Cardiac septum (tissue), 1 donor: ENCODE results near the gene SGTB. TPM values are rescaled to one million over a fixed set of nuclear protein-coding genes. Genes with fewer than 3 reads are reported as not detected.
"Not testable (repeated sequence)": the region's sequence is repeated elsewhere in the genome, so short reads cannot be mapped to it uniquely, and the experiment has no call there.

Experiments
- DNase-seq: peaks from one replicate; pipeline ENCODE4 v3.0.0-alpha.2; 2020; ENCODE audit warnings: low spot score
- intact Hi-C: fragments of 100-400 bp; cut with DNase I; formaldehyde crosslinking; loops from one replicate; pipeline ENCODE4 v1.14.0; 2022
- total RNA-seq: library from RNA; stranded (reverse); fragmentation: NEBNext Ultra II Directional; extraction: Animal tissue kit (Norgen Biotek cat#: 25700); gene quantifications from one replicate; pipeline ENCODE4 v1.2.1, GENCODE V29; 2021
- donor health status: DM: no; HTN: no; CAD: no.

The SGTB gene
- total RNA-seq, 1 donor from 2014 or later = 9.5 TPM

DNA sequence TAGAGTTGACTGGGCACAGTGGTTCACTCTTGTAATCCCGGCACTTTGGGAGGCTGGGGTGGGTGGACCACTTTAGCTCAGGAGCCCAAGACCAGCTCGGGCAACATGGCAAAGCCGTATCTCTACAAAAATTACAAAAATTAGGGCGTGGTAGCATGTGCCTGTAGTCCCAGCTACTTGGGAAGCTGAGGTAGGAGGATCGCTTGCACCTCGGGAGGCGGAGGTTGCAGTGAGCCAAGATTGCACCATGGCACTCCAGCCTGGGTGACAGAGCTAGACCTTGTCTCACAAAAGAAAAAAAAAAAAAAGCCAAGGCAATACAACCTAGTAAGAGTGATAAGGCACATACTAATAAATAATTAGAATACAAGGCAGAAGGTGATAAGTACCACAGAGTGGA, 15.9 kb upstream of the SGTB start:
- intact Hi-C loops = no loop called here
- DNase-seq = no peak

DNA sequence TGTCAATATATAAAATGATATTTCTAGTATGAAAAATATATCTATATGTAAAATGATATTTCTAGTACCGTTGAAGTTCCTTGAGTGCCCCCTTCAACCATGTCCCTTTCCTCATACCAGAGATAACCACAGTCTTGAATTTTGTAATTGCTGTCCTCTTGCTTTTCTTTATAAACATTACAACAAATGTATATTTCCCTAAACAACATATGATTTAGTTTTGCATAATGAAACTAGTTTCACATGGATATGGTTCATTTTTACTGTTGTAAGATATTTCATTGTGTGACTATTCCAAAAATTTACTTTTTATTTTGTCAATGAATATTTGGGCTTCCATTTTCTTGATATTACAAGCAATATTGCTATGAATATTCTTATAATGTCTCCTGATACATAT, 14.1 kb upstream of the SGTB start:
- intact Hi-C loops = no loop called here
- DNase-seq = no peak

DNA sequence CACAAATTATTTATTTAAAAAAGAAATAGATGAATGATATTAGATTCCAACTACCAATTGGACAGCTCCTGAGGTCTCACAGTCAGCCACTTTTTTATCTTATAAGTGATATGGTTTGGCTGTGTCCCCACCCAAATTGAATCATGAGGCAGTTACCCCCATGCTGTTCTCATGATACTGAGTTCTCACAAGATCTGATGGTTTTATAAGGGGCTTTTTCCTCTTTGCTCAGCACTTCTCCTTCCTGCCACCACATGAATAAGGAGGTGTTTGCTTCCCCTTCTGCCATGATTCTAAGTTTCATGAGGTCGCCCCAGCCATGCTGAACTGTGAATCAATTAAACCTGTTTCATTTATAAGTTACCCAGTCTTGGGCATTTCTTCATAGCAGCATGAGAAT, 13.0 kb upstream of the SGTB start:
- intact Hi-C loops = no loop called here
- no peak for DNase-seq

DNA sequence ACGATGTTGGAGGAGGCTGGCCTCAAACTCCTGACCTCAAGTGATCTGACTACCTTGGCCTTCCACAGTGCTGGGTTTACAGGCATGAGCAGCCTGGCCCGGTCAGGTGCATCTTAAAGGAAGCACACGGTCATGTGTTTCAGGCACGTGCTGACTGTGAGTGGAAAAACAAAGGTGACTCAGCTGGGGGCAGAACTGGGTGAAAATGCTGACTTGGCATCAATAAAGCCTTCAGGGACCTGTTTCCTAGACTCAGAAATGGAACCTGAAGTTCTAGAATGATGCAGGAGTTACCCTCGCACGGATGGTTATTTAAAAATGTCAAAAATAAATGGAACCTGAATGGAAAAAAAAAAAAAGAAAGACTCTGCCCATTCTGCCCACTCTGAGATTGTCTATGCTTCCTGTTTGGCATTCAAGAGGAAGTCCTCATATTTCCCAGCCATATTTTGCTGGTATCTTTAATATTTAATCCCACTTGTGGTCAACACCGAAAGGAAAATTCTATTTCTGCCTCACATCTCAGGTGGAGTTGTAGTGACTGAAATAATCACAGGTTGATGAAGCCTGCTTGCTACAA, 12.4 kb upstream of the SGTB start:
- not testable (repeated sequence) for DNase-seq

DNA sequence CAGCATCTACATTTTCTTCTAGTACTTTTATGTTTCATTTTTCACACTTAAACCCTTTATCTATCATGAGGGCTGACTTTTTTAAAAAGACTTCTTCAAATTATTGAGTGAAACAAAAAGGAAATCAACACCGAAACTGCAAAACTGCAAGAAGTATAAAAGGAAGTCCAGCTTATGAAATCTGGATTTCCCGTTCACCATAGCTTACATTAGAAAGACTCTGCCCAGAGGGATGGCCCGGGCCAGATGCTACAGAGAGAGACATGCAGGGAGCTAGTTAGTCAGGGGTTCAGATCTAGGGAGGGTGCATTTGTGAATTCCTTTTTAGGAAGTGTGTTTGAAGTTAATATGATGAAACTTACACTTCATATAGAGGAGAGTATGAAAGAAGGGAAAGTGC, 10.1 kb upstream of the SGTB start:
- peak; percentile 76 for DNase-seq
- intact Hi-C loops = not testable (repeated sequence)

More for the DNA sequence above, 12.4 kb upstream of the SGTB start:
- intact Hi-C loops = not testable (repeated sequence)

DNA sequence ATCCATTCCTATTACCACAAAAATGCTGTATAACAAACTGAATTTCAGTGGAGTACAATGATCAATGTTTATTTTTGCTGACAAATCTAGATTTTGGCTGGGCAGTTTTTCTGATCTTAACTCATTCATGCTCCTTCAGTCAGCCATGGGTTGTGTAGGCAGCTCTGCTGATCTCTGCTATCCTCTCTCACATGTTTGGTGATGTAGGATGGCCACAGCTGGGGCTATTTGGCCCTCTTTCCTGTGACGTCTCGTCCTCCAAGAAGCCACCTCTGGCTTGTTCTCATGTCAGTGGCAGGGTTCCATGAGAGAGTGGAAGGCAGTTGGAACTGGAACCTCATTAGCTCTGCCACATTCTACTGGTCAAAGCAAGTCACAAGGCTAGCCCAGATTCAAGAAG, 9.0 kb upstream of the SGTB start:
- intact Hi-C loops = no loop called here
- DNase-seq = no peak

DNA sequence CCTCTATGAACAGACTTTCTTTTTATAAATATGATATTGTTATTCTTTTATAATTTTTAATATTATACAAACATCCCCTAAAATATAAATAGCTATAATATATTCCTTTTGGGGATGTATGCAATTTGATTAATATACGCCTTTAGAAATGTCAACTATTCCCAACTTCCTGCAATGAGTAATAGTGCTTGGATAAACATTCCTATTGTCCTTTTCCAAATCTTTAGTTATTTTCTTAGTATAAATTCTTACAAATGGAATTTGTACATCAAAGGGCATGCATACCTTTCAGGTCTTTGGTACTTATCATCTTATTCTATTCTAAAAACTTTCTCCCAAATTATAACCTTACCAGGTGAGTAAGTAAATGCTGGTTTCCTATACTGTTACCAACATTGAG, 6.3 kb upstream of the SGTB start:
- intact Hi-C loops = loop anchor here (10.0 kb wide), 1 partner anchor 417 kb away; the partner anchor contains the start of gene SREK1
- DNase-seq = no peak

DNA sequence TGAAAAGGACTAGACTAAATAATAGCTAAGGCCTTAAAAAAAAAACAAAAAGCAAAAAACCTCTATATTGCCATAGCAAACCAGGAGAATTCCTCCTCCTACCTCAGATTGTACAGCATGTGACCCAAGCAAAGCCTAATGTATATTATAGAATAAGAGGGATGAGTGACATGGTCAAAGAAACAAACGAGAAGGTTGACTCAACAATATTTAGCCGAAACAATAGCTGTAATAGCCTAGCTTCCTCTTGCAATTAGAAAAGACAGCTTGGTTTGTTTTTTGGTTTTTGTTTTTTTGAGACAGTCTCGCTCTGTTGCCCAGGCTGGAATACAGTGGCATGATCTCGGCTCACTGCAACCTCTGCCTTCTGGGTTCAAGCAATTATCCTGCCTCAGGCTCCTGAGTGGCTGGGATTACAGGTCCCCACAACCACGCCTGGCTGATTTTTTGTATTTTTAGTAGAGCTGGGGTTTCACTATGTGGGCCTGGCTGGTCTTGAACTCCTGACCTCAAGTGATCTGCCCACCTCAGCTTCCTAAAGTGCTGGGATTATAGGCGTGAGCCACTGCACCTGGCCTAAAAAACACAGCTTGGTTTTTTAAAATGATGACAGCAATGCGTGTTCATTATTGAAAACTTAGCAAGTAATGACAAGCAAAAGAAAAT, 5.7 kb upstream of the SGTB start:
- intact Hi-C loops = loop anchor here (10.0 kb wide), 1 partner anchor 417 kb away; the partner anchor contains the start of gene SREK1
- no peak for DNase-seq

DNA sequence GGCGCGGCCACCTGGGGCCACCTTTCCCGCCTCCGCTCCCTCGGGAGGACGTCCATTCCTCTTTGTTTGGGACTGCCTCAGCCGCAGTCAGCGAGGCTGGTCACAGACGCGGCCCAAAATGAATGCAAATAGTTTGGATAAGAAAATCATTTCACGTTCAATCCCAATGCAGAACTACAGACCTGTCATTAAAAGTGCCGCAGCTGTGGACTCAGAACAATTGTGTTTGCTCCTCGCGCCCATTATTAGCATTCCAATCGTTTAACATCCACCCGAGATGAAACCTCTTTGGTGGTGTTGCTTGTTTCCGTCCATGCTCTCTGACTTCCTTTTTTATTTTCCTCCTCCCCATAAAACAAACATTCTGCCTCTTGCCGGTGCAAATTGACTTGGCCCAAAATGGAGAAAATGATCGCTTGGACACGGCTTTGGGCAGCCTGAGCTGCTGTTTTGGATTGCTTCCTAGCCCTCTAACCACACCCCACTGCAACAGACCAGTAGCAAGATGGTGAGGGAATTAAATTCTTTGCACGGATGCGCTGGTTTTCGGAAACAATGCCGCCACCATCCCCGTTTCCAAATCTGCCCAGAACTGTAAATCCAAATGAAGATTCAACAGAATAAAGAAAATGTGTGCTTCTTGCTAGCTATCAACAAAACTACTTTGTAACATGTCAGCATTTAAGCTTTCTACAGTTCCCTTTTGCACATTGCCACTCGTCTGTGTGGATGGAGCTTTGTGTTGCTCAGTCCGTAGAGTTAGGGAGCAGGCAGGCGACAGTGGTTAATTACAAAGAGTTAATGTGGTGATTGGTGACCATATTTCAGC, 880 bp upstream of the SGTB start:
- intact Hi-C loops = loop anchor here (2.0 to 10.0 kb wide), 2 partner anchors 204 to 422 kb away; partner anchors contain the start of genes ERBIN and SREK1
- no peak for DNase-seq

GRCh38 chr5:65721050-65721719, 724 bp downstream of the SGTB start:
- intact Hi-C loops = loop anchor here (10.0 kb wide), 1 partner anchor 424 kb away; the partner anchor contains the start of gene SREK1
- DNase-seq = peak; percentile 76

GRCh38 chr5:65718576-65719310, 3.2 kb downstream of the SGTB start:
- intact Hi-C loops = no loop called here
- DNase-seq = no peak

GRCh38 chr5:65708145-65708544, 13.8 kb downstream of the SGTB start:
- DNase-seq = no peak
- intact Hi-C loops = no loop called here

GRCh38 chr5:65707663-65708062, 14.2 kb downstream of the SGTB start:
- no peak for DNase-seq
- intact Hi-C loops = no loop called here

GRCh38 chr5:65704621-65705239, 17.2 kb downstream of the SGTB start:
- no peak for DNase-seq
- intact Hi-C loops = no loop called here

DNA sequence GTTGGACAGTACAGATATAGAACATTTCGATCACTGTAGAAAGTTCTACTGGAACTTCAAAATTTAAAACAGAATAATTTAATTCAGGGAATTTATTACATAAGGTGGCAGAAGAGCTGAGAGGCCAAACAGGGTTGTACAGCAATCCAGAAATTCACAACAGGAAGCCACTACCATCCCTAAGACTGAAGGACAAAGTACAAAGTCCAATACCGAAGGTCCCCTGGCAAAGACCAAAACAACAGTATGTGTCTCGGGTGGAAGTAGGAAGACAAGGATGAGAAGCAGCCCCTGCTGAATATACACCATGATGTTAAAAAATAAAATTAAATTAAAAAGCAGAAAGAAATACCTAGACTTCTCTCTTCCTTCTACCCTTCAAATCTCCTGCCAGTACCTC, 19.9 kb downstream of the SGTB start:
- no peak for DNase-seq

DNA sequence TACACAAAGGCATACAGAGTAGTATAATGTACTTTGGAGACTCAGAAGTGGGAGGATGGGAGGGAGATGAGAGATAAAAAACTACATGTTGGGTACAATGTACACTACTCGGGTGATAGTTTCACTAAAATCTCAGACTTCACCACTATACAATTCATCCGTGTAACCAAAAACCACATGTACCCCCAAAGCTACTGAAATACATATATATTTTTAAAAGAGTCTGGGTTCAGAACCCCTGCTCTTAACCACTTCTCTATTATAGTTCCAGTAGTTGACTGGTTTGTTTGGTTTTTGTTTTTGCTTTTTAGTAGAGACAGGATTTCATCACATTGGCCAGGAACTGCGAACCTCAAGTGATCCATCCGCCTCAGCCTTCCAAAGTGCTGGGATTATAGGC, 22.6 kb downstream of the SGTB start:
- intact Hi-C loops = no loop called here
- DNase-seq = no peak

More for the DNA sequence above, 19.9 kb downstream of the SGTB start:
- intact Hi-C loops = no loop called here

DNA sequence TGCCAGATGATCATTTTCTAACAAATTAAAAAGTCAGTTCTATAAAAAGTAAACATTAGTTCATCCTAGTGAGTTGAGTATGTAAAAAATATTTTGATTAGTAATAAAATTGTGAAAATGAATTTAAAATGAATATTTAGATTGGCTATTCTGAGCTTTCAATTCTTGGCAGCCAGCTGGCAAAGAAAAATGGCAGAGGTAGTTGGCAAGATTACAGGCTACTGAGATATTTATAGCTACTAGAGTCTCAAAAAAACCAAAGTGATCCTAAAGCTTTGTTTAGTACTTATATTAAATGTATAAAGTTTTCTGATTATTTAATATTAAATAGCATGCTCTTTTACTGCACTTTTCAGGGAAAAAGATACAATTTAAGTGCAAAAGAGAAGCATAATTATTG, 25.0 kb downstream of the SGTB start:
- no peak for DNase-seq
- intact Hi-C loops = no loop called here

- no peak for DNase-seq
- intact Hi-C loops = no loop called here
These were observed 26.0 kb downstream of the SGTB start for GRCh38 chr5:65695896-65696295.
